ENCODE data around the gene TTLL13.
A peak's percentile ranks its signal among the peaks of the same experiment; 100 is the strongest.
"Not testable (repeated sequence)": the region's sequence is repeated elsewhere in the genome, so short reads cannot be mapped to it uniquely, and the experiment has no call there.

TTLL13 gene

DNA sequence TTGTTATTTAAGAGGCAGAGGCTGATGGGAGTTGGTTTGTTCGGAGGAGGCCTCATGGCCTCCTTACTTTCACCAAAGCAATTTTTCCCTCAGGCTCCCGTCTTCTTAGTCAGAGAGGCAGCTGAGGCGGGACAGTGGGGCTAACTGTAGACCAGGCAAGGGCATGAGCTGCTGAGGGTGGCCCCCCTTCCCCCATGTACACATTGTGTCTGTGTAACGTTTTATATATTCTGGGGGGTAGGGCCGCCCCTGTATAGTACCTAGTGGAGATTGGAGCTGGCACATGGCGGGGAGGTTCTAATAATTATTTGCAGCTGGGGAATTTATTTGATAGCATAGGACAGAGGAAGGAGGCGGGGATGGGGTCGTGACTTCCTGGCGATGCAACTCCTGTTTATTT, 51.2 kb downstream of the TTLL13 start:
- peaks cover 8% of the 10 kb centered on the region for H3K27me3 Mint-ChIP-seq (ENCODE audit: low read depth)
- H3K27ac Mint-ChIP-seq = no peak overlapping the region
- no peak overlapping the region for H3K4me3 Mint-ChIP-seq

DNA sequence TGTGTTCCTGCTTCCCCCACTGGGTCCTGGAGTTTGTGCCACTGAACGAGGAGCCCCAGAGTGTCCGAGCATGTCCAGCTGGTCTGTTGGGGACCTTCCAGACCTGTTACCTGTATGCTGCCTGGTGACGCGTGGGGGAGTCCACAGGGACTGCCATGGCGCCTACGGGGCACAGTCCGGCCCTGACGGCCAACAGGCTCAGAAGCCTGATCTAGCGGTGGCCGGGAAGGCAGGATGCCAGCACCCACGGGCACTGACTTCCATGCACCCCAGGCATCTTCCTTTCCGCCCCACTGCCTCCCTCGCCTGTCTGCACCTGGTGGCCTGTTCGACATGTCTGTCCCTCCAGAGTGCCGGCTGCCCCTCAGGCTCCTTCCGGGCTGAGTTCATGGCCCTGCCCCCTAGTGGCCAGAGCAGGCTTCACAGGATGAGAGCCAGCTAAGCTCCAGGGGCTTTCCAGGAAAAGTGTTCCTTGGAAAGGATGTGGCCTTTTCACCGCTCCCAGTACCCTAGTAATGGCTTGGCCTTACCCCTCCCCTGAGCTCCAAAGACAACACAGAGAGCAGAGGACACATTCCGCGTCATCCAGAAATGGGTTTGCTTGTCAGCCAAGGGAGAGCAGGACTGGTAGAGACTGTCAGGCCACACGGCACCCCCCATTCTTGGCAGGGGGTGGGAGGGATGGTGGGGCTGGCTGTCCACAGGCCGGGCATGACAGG, 51.8 kb downstream of the TTLL13 start:
- H3K4me1 Mint-ChIP-seq (ENCODE audit: low read depth) = peaks cover 14% of the 10 kb centered on the region
- no peak overlapping the region for H3K27ac Mint-ChIP-seq
- no peaks in the 10 kb centered on the region for H3K36me3 Mint-ChIP-seq (ENCODE audit: low read depth)
- peaks cover 4% of the 10 kb centered on the region for H3K27me3 Mint-ChIP-seq (ENCODE audit: low read depth)
- no peaks in the 10 kb centered on the region for H3K9me3 Mint-ChIP-seq
- no peak overlapping the region for H3K4me3 Mint-ChIP-seq

More for the DNA sequence above, 51.2 kb downstream of the TTLL13 start:
- H3K4me1 Mint-ChIP-seq (ENCODE audit: low read depth) = peaks cover 11% of the 10 kb centered on the region
- no peaks in the 10 kb centered on the region for H3K9me3 Mint-ChIP-seq
- no peaks in the 10 kb centered on the region for H3K36me3 Mint-ChIP-seq (ENCODE audit: low read depth)

DNA sequence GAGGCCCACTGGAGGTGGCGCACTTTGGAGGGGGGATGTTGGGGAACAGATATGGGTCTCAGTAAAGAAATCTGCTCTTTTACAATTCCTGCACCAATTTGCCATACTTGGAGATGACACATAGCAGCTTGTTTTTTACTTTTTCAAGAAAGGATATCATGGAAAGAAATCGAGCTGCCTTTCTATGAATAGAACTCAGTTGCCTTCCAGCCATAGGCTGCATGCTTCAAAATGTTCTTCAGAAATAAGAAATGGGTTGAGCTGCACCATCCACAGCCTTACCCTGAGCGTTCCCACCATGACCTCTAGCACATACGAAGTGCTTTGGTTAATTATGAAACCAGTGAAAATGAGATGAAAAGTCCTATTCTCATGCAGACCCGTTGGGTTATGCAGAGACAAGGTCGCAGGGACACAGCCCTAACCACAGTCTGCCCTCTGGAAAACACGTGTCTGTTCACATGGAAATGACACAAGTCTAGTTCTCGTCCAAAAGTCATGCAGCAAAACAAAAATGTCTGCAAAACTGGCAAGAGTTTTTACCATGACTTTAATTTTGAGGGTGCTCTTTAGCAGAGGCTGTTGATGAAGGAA, 52.4 kb downstream of the TTLL13 start:
- H3K4me3 Mint-ChIP-seq = no peak overlapping the region
- H3K9me3 Mint-ChIP-seq = no peaks in the 10 kb centered on the region
- no peak overlapping the region for H3K27ac Mint-ChIP-seq
- no peaks in the 10 kb centered on the region for H3K27me3 Mint-ChIP-seq (ENCODE audit: low read depth)
- peaks cover 20% of the 10 kb centered on the region for H3K4me1 Mint-ChIP-seq (ENCODE audit: low read depth)
- H3K36me3 Mint-ChIP-seq (ENCODE audit: low read depth) = no peaks in the 10 kb centered on the region

DNA sequence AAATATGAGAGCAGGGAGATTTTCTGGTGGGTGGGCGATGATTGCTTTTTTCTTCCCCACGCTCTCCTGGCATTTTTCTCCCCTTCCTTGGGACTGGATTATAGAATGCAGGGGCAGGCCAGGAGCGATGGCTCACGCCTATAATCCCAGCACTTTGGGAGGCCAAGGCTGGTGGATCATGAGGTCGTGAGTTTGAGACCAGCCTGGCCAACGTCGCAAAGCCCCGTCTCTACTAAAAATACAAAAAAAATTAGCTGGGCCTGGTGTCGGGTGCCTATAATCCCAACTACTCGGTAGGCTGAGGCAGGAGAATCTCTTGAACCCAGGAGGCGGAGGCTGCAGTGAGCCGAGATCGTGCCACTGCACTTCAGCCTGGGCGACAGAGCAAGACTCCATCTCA, 56.0 kb downstream of the TTLL13 start:
- not testable (repeated sequence) for H3K36me3 Mint-ChIP-seq (ENCODE audit: low read depth); H3K27ac Mint-ChIP-seq; H3K9me3 Mint-ChIP-seq; H3K27me3 Mint-ChIP-seq (ENCODE audit: low read depth); H3K4me3 Mint-ChIP-seq
- H3K4me1 Mint-ChIP-seq (ENCODE audit: low read depth) = peaks cover 27% of the 10 kb centered on the region

DNA sequence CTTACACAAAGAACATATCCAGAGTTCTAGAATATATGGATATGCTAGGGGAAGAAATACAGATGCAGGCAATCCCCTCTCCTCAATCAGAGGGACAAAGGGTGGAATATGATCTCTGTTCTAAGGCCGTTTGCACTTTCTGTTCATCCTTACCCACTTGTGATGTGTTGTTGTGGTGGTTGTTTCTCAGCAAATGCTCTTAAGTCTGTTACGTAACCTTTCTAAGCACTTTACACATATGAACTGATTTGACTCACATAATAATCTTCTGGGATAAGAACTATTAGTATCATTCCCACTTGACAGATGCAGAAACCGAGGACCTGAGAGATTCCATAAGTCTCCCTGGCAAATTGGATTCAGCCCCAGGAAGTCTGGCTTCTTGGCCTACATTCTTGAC, 56.6 kb downstream of the TTLL13 start:
- peak overlapping the region; percentile 47 for H3K4me3 Mint-ChIP-seq
- peaks cover 3% of the 10 kb centered on the region for H3K27me3 Mint-ChIP-seq (ENCODE audit: low read depth)
- H3K4me1 Mint-ChIP-seq (ENCODE audit: low read depth) = peaks cover 25% of the 10 kb centered on the region
- H3K27ac Mint-ChIP-seq = peak overlapping the region; percentile 79
- H3K9me3 Mint-ChIP-seq = no peaks in the 10 kb centered on the region
- no peaks in the 10 kb centered on the region for H3K36me3 Mint-ChIP-seq (ENCODE audit: low read depth)

DNA sequence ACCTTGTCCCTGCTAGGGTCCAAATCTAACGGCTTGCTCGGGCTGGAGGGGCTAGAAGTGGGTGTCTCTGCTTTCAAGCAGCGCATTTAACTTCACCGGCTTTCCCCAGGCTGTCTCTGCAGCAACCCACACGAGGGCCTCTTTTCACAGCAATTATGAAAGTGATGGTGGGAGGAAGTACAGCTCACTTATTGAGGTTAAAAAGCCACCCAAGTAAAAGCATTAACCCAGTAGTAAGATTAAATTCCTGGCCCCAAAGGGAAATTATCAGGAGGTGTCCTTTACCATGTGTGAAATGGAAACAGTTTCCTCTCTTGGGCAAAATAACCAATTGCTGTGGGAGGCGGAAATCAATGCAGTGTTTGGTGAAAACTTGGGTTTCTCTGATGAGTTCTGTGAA, 57.2 kb downstream of the TTLL13 start:
- H3K27ac Mint-ChIP-seq = peak overlapping the region; percentile 79
- peaks cover 9% of the 10 kb centered on the region for H3K27me3 Mint-ChIP-seq (ENCODE audit: low read depth)
- peak overlapping the region; percentile 47 for H3K4me3 Mint-ChIP-seq

DNA sequence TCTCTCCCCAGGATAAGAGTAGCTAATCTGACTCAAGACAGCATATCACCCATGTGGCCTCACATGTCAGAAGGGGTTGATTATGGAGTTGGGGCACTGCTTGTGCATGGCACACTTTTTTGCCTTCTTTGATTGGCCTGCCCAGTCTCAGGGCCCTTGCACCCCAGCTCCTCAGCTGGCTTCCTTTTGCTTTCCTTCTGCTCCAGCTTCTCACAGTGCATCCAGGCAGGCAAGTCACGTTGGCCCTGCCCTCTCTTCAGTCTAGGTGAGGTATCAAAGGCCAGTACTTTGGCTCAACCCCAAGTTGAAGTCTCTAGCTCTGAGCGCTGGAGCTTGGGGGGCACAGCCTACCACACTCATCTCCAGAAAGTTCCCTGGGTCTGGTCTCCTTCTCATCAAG, 58.3 kb downstream of the TTLL13 start:
- no peak overlapping the region for H3K4me3 Mint-ChIP-seq
- H3K9me3 Mint-ChIP-seq = no peaks in the 10 kb centered on the region
- H3K27ac Mint-ChIP-seq = no peak overlapping the region
- H3K27me3 Mint-ChIP-seq (ENCODE audit: low read depth) = peaks cover 20% of the 10 kb centered on the region
- peaks cover 19% of the 10 kb centered on the region for H3K4me1 Mint-ChIP-seq (ENCODE audit: low read depth)
- no peaks in the 10 kb centered on the region for H3K36me3 Mint-ChIP-seq (ENCODE audit: low read depth)

More for the DNA sequence above, 57.2 kb downstream of the TTLL13 start:
- no peaks in the 10 kb centered on the region for H3K36me3 Mint-ChIP-seq (ENCODE audit: low read depth)
- no peaks in the 10 kb centered on the region for H3K9me3 Mint-ChIP-seq
- peaks cover 22% of the 10 kb centered on the region for H3K4me1 Mint-ChIP-seq (ENCODE audit: low read depth)

DNA sequence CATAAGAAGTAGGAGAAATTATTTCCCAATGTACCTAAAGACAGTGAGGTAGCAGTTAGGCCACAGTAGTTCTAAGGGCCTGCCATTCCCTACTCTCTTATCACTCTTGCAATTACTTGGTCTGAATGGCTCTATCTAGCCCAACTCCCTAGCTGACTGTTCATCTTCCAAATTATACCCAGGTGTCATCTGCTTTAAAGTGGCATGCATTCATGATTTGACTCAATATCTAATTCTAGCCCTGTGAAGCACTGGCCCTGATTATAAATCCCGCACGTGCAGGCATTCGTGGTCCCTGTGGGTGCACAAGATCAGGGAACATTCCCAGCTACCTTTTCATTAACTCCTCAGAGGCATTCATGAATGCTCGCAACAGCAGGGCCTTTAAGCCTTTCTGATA, 59.7 kb downstream of the TTLL13 start:
- Mint-ChIP-seq H3K27me3 (ENCODE audit: low read depth) (peaks cover 30% of the 10 kb centered on the region), H3K4me1 (ENCODE audit: low read depth) (peaks cover 19% of the 10 kb centered on the region), H3K4me3 (no peak overlapping the region), H3K9me3 (no peaks in the 10 kb centered on the region), H3K36me3 (ENCODE audit: low read depth) (no peaks in the 10 kb centered on the region), H3K27ac (no peak overlapping the region)
